IMR-90 (cell line): ENCODE results near the gene ZNF593. TPM values are rescaled to one million over a fixed set of nuclear protein-coding genes. Genes with fewer than 3 reads are reported as not detected.

Experiments
- ATAC-seq: fragments of 200-7000 bp; cut with Tn5 transposase; 2 replicates; pipeline ENCODE4 v1.9.1; 2020; ENCODE audit warnings: low read depth, mild to moderate bottlenecking, moderate library complexity
- BruUV-seq: library from RNA; stranded (reverse); fragments of 400-500 nt; replicated peaks from 2 replicates; lab custom pipeline; 2021; lab: Mats Ljungman, UMichigan
- CTCF ChIA-PET: fragments of 300-600 bp; formaldehyde crosslinking; extraction: SDS; loops from one replicate; lab custom pipeline; 2021; ENCODE audit warnings: antibody characterized with exemption; lab: Yijun Ruan, JAX
- POLR2A ChIA-PET: fragments of 300-600 bp; sonication (Branson Sonifier 250); formaldehyde crosslinking; loops from one replicate; lab custom pipeline; 2022; ENCODE audit warnings: antibody characterized with exemption; ENCODE audit not compliant: unreplicated experiment; lab: Charles Lee
- DNase-seq: peaks from one replicate; pipeline ENCODE4 v3.0.0; 2013
- H2AFZ ChIP-seq: replicated peaks from 2 replicates; pipeline ENCODE3; 2013; ENCODE audit warnings: low read length, mild to moderate bottlenecking; ENCODE audit not compliant: poor library complexity
- H2AK5ac ChIP-seq: 2 replicates; pipeline ENCODE4 v1.6.1; 2013; ENCODE audit warnings: low read depth, low read length, inconsistent platforms
- H2AK9ac ChIP-seq: replicated peaks from 2 replicates; pipeline ENCODE3; 2013; ENCODE audit warnings: mild to moderate bottlenecking, low read depth, low read length, moderate library complexity; ENCODE audit not compliant: poor library complexity
- H2BK120ac ChIP-seq: 2 replicates; pipeline ENCODE4 v1.6.1; 2013; ENCODE audit warnings: low read depth, low read length, inconsistent platforms
- H2BK15ac ChIP-seq: 3 replicates; pipeline ENCODE4 v1.6.1; 2013; ENCODE audit warnings: low read depth, low read length, inconsistent platforms
- H2BK20ac ChIP-seq: 2 replicates; pipeline ENCODE4 v1.6.1; 2013; ENCODE audit warnings: low read depth, mild to moderate bottlenecking, inconsistent platforms, low read length, moderate library complexity
- H2BK5ac ChIP-seq: 2 replicates; pipeline ENCODE4 v1.6.1; 2013; ENCODE audit warnings: mild to moderate bottlenecking, low read depth, low read length, inconsistent platforms; ENCODE audit not compliant: poor library complexity, severe bottlenecking
- H3K14ac ChIP-seq: replicated peaks from 2 replicates; pipeline ENCODE4 v1.6.1; 2013; ENCODE audit warnings: low read depth, low read length, inconsistent platforms
- H3K18ac ChIP-seq: 2 replicates; pipeline ENCODE4 v1.6.1; 2013; ENCODE audit warnings: low read depth, low read length, control low read depth
- H3K23ac ChIP-seq: 2 replicates; pipeline ENCODE4 v1.6.1; 2013; ENCODE audit warnings: low read depth, low read length, inconsistent platforms
- H3K27ac ChIP-seq: 2 replicates; pipeline ENCODE4 v1.5.1; 2013; ENCODE audit warnings: mild to moderate bottlenecking, control low read depth, low read length; ENCODE audit not compliant: insufficient read depth
- H3K27me3 ChIP-seq: 2 replicates; pipeline ENCODE4 v1.6.1; 2013; ENCODE audit warnings: low read length; ENCODE audit not compliant: control insufficient read depth, insufficient read depth
- H3K36me3 ChIP-seq: 2 replicates; pipeline ENCODE4 v1.6.1; 2013; ENCODE audit warnings: low read length, mixed read lengths; ENCODE audit not compliant: control insufficient read depth, insufficient read depth
- H3K4ac ChIP-seq: 2 replicates; pipeline ENCODE4 v1.6.1; 2013; ENCODE audit warnings: low read depth, low read length, inconsistent platforms
- H3K4me1 ChIP-seq: 2 replicates; pipeline ENCODE4 v1.6.1; 2013; ENCODE audit warnings: low read length, mixed read lengths; ENCODE audit not compliant: control insufficient read depth, insufficient read depth
- H3K4me2 ChIP-seq: 2 replicates; pipeline ENCODE4 v1.6.1; 2013; ENCODE audit warnings: low read depth, mild to moderate bottlenecking, control low read depth, low read length, moderate library complexity
- H3K4me3 ChIP-seq: 2 replicates; pipeline ENCODE4 v1.5.1; 2013; ENCODE audit warnings: low read depth, mild to moderate bottlenecking, control low read depth, low read length, moderate library complexity; ENCODE audit not compliant: insufficient read depth
- H3K56ac ChIP-seq: 2 replicates; pipeline ENCODE4 v1.6.1; 2013; ENCODE audit warnings: low read length, inconsistent platforms; ENCODE audit not compliant: insufficient read depth; ENCODE audit errors: extremely low read depth
- H3K79me1 ChIP-seq, 2 experiments: 2 replicates each; pipeline ENCODE4 v1.6.1; 2013; ENCODE audit warnings: low read length in 2 of 2, inconsistent platforms in 1 of 2, low read depth in 1 of 2
- H3K9ac ChIP-seq: 2 replicates; pipeline ENCODE4 v1.6.1; 2013; ENCODE audit warnings: low read depth, low read length, control low read depth
- H3K9me1 ChIP-seq: 2 replicates; pipeline ENCODE4 v1.6.1; 2013; ENCODE audit warnings: low read length, inconsistent platforms; ENCODE audit not compliant: insufficient read depth
- H3K9me3 ChIP-seq: 2 replicates; pipeline ENCODE4 v1.6.1; 2013; ENCODE audit warnings: low read length; ENCODE audit not compliant: control insufficient read depth, insufficient read depth
- H4K20me1 ChIP-seq: 2 replicates; pipeline ENCODE4 v1.6.1; 2013; ENCODE audit warnings: low read length, inconsistent platforms; ENCODE audit not compliant: insufficient read depth
- H4K5ac ChIP-seq: 2 replicates; pipeline ENCODE4 v1.6.1; 2013; ENCODE audit warnings: mild to moderate bottlenecking, low read depth, low read length, control low read depth
- H4K8ac ChIP-seq, 2 experiments: 2 replicates each; pipeline ENCODE4 v1.6.1; 2013; ENCODE audit warnings: low read depth in 2 of 2, low read length in 2 of 2, control low read depth in 1 of 2, inconsistent platforms in 1 of 2
- H4K91ac ChIP-seq: 2 replicates; pipeline ENCODE4 v1.6.1; 2013; ENCODE audit warnings: low read depth, low read length, inconsistent platforms; ENCODE audit not compliant: insufficient read depth
- BHLHE40 ChIP-seq: fragments of 150-350 bp; IDR thresholded peaks from 2 replicates; pipeline ENCODE4 v1.6.1; 2016; ENCODE audit warnings: mild to moderate bottlenecking, low read depth, low read length
- CHD1 ChIP-seq: IDR thresholded peaks from 2 replicates; pipeline ENCODE4 v1.6.1; 2012; ENCODE audit warnings: low read depth, low read length, improper control_type of control experiment
- CTCF ChIP-seq: conservative IDR thresholded peaks from 2 replicates; pipeline ENCODE4 v1.5.1; 2012; ENCODE audit warnings: mild to moderate bottlenecking, low read depth, low read length, improper control_type of control experiment
- FOS ChIP-seq: fragments of 150-350 bp; IDR thresholded peaks from 2 replicates; pipeline ENCODE4 v1.6.1; 2016; ENCODE audit warnings: low read depth, low read length
- MAZ ChIP-seq: IDR thresholded peaks from 2 replicates; pipeline ENCODE4 v1.6.1; 2012; ENCODE audit warnings: low read depth, mild to moderate bottlenecking, low read length, improper control_type of control experiment, moderate library complexity, borderline replicate concordance
- MXI1 ChIP-seq: IDR thresholded peaks from 2 replicates; pipeline ENCODE4 v1.6.1; 2012; ENCODE audit warnings: low read depth, mild to moderate bottlenecking, low read length, moderate library complexity, borderline replicate concordance
- NFE2L2 ChIP-seq: fragments of 150-350 bp; IDR thresholded peaks from 2 replicates; pipeline ENCODE4 v1.6.1; 2016; ENCODE audit warnings: low read depth, mild to moderate bottlenecking, low read length
- RAD21 ChIP-seq: IDR thresholded peaks from 2 replicates; pipeline ENCODE4 v1.6.1; 2012; ENCODE audit warnings: low read length, improper control_type of control experiment
- RCOR1 ChIP-seq: IDR thresholded peaks from 2 replicates; pipeline ENCODE4 v1.6.1; 2012; ENCODE audit warnings: mild to moderate bottlenecking, low read length, improper control_type of control experiment; ENCODE audit not compliant: insufficient replicate concordance
- RFX5 ChIP-seq: IDR thresholded peaks from 2 replicates; pipeline ENCODE4 v1.8.0; 2012; ENCODE audit warnings: low read depth, mild to moderate bottlenecking, low read length, moderate library complexity
- WGBS, 2 experiments: methylation state at CpG; one replicate each; pipeline versions ENCODE4 v1.1.5 to v1.1.7; 2013; ENCODE audit warnings: missing lambda C conversion rate in 2 of 2; ENCODE audit not compliant: insufficient read length in 1 of 2; ENCODE audit errors: extremely low coverage in 2 of 2; 5-methylcytosine and 5-hydroxymethylcytosine counted together
- dilution Hi-C: fragments of 300-500 bp; cut with HindIII; formaldehyde crosslinking; loops from one replicate; pipeline ENCODE4 v1.14.3; 2018; ENCODE audit warnings: low sequenced_read_pairs; ENCODE audit not compliant: unreplicated experiment
- in situ Hi-C: fragments of 300-500 bp; cut with MboI; formaldehyde crosslinking; loops from 3 replicates; pipeline ENCODE4 v1.14.3; 2019; ENCODE audit warnings: low sequenced_read_pairs, inconsistent platforms, mixed read lengths
- intact Hi-C: fragments of 100-400 bp; cut with micrococcal nuclease; formaldehyde crosslinking; loops from 2 replicates; pipeline ENCODE4 v1.10.0; 2022
- polyA plus RNA-seq, 3 experiments: library from polyadenylated mRNA; depleted of rRNA; stranded (reverse); fragments of >200 nt; gene quantifications; 2 replicates each; pipeline ENCODE4 v1.2.3, GENCODE V29; 2012; ENCODE audit warnings: low replicate concordance in 1 of 3
- total RNA-seq: library from RNA; depleted of rRNA; stranded (reverse); fragments of >200 nt; gene quantifications from 2 replicates; pipeline ENCODE4 v1.2.3, GENCODE V29; 2012
- TF ChIP-seq, protein P1 (sequence below): fragments of 150-350 bp; IDR thresholded peaks from 2 replicates; pipeline ENCODE4 v1.6.1; 2016; ENCODE audit warnings: low read depth, mild to moderate bottlenecking, low read length, moderate library complexity, borderline replicate concordance

Gene ZNF593
- total and polyA plus RNA-seq, 2 of the 4 experiments (the other 2 are of a cell fraction) = 22.2 to 57.7 TPM

DNA sequence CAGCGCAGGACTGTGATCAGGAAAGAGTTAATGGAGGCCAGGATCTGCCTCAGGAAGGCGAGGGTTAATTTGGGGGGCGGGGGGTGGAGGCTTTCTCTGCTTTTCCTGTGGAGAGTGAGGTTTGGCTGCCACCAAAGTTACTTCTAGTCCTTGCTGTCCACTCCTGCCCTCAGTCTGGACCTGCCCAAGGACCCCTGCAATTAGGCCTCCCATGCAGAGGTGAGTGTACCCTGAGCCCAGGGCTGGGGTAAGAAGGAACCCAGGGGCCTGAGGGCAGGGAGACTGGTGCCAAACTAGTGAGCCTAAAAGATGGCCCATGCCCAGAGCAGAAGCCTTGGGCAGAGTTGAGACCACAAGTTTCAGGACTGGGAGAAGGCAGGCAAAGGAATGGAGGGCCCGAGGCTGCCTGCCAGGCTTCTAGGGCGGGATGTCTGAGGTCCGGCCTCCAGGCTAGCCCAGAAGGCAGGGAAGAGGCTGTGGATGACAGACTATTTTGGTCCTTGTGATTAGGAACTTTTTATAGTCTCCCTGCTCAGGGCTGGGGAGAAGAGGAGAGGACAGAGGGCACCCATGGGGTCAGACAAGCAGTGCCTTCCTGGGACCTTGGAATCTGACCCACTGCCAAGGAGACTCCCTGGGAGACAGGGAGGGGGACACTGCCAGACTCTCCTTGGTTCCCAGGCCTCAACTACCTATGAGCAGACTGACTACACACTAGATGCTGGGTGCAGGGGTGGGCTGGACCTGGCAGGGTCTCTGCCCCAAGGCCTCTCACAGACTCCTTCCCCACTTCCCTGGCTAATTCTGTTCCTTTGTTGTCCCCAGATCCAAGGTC, 10.6 kb upstream of the ZNF593 start, which contains the start of gene FAM110D:
Gene FAM110D, plus strand, starts transcription at position 172 of the 835 bp plus-strand sequence. CDS start 2,213 bp downstream, outside the sequence.
- in situ Hi-C loops = no loop called here
- CTCF ChIA-PET = no interaction called here
- no peak within 1 kb of the TSS for H4K5ac ChIP-seq
- H3K9ac ChIP-seq = no peak within 1 kb of the TSS
- no peak within 1 kb of the TSS for H3K23ac ChIP-seq
- no peaks in the 10 kb centered on the region for H3K9me3 ChIP-seq
- H2BK15ac ChIP-seq = no peak within 1 kb of the TSS
- H3K56ac ChIP-seq = no peak within 1 kb of the TSS
- H2AFZ ChIP-seq = peak within 1 kb of the TSS; percentile 23
- no peak within 1 kb of the TSS for H2AK5ac ChIP-seq
- BruUV-seq = no TSS peak
- peaks cover 45% of the 10 kb centered on the region for H3K27me3 ChIP-seq
- no peak within 1 kb of the TSS for H4K91ac ChIP-seq
- no peak within 1 kb of the TSS for H4K8ac ChIP-seq
- DNase-seq (no peak), ATAC-seq (no peak)
- no peak within 1 kb of the TSS for H2BK20ac ChIP-seq
- no peaks in the 10 kb centered on the region for H3K79me1 ChIP-seq
- H4K20me1 ChIP-seq = no peaks in the 10 kb centered on the region
- H3K9me1 ChIP-seq = no peaks in the 10 kb centered on the region
- no peak within 1 kb of the TSS for H3K27ac ChIP-seq
- intact Hi-C loops = no loop called here
- no peak within 1 kb of the TSS for H3K4ac ChIP-seq
- peaks cover 4% of the 10 kb centered on the region for H3K4me1 ChIP-seq
- H3K36me3 ChIP-seq = no peaks in the 10 kb centered on the region
- H2AK9ac ChIP-seq = no peak within 1 kb of the TSS
- H3K4me3 ChIP-seq = no peak within 1 kb of the TSS
- POLR2A ChIA-PET = no interaction called here
- dilution Hi-C loops = no loop called here
- TF ChIP-seq BHLHE40 (no peak), RFX5 (no peak), CTCF (no peak), NFE2L2 (no peak), FOS (no peak), MAZ (no peak), CHD1 (no peak), RCOR1 (no peak), MXI1 (no peak), RAD21 (no peak)
- TF ChIP-seq, protein P1, sequence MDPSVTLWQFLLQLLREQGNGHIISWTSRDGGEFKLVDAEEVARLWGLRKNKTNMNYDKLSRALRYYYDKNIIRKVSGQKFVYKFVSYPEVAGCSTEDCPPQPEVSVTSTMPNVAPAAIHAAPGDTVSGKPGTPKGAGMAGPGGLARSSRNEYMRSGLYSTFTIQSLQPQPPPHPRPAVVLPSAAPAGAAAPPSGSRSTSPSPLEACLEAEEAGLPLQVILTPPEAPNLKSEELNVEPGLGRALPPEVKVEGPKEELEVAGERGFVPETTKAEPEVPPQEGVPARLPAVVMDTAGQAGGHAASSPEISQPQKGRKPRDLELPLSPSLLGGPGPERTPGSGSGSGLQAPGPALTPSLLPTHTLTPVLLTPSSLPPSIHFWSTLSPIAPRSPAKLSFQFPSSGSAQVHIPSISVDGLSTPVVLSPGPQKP = no peak
- H3K4me2 ChIP-seq = no peak within 1 kb of the TSS
- no peak within 1 kb of the TSS for H2BK120ac ChIP-seq
- no peak within 1 kb of the TSS for H3K14ac ChIP-seq
- no peak within 1 kb of the TSS for H2BK5ac ChIP-seq
- no CpG with 5 or more reads among the region's 6 CpGs for WGBS, 2 experiments
- no peak within 1 kb of the TSS for H3K18ac ChIP-seq
